ENCODE measurements around the gene ZBTB21. TPM values are rescaled to one million over a fixed set of nuclear protein-coding genes. Genes with fewer than 3 reads are reported as not detected.

The ZBTB21 gene
- total RNA-seq (2014; rRNA removed; shearing (Covaris generic)), result 7.5 and 11.8 TPM in 2 replicates

DNA sequence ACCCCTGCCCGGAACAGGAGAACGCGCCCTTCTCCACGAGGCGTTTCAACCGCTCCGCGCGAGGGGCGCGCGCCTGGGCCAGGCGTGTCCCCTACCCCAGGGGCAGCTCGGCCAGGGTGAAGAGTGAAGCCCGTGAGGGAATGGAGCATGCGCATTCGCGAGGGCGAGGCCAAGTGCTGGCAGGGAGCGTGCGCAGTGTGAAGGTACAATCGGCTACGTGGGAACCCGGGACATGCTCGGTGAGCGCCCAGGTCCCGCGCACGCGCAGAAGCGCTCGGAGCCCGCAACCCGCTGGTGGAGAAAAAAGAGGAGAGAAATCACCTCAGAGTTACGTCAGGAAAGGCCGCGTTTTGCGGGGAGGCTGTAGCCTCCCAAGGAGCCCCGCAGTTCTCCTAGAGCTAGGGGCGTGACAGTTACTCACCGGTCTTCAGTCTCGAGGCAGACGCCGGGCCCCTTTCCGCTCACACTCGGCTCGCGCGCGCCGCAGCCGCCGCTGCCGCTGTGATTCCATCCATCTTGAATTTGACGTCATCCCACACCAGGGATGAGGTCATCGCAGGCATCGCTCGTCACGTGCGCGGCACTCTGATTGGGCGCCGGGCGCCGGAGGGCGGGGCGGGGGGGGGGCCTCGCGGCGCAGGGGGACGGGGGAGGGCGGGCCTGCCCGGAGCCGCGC, at the start of gene ZBTB21:
TSS of gene ZBTB21 (minus strand) at position 530 of the 676 bp plus-strand sequence. CDS start 16,265 bp downstream, outside the sequence.
- peak; percentile 93 for DNase-seq (ENCODE audit: low spot score)

DNA sequence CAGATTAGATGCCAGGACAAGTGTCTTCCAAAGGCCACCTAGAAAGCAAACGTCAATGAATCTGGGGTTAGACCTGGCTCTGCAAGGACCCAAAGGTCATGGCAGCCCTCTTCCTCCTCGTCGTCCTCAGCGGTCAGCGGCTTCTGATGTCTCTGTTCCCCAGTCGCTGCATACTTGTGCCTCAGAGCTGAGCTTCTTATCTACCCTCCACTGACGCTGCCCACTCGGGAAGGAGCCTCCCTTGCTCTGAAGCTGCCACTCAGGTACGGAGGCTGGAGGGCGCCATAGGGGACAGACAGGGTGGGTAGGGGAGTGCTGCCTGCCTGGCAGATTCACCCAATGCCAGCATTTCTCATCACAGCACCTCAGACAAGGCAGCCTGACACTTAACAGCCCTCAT, 49.6 kb upstream of the ZBTB21 start:
- no peak for DNase-seq (ENCODE audit: low spot score)

GRCh38 chr21:42059141-42059540, 49.0 kb upstream of the ZBTB21 start:
- no peak for DNase-seq (ENCODE audit: low spot score)

- no peak for DNase-seq (ENCODE audit: low spot score)
Measured at GRCh38 chr21:42058631-42059111, 48.5 kb upstream of the ZBTB21 start.

- DNase-seq (ENCODE audit: low spot score), result no peak
Measured at GRCh38 chr21:42057851-42058437, 47.8 kb upstream of the ZBTB21 start.

DNA sequence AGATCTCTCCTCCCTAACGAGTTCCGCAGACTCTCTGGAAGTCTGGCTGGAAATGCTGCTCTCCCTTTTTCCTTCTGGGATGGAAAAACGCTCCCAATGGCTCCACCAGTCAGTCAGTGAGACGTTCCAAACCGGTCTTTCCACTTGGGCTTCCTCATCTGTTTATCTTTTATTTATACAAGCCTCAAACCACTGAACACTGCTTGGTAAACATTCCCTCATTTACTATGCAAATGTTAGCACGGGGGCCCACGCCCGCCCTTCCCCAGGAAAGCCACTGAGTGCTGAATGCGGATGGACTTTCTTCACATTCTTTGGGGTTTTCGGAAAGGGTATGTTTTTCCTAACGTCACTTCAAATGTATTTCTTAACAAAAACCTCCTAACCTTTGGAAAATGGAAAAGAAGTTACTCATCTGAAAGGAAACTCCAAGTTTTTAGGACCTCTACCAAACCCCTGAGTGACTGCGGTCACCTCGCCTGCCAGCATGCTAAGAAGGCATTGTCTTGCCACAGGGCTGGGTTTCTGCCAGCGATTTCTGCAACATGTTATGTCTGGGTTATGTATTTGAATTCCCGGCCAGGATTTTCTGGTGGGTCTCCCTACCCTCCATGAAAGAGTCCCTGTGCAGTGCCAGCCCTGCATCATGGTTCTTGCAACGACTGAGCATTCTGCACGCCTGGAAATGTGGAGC, 47.0 kb upstream of the ZBTB21 start:
- peak; percentile 93 for DNase-seq (ENCODE audit: low spot score)

- DNase-seq (ENCODE audit: low spot score), result peak; percentile 43
Measured at GRCh38 chr21:42056468-42056867, 46.3 kb upstream of the ZBTB21 start.

- no peak for DNase-seq (ENCODE audit: low spot score)
Measured at GRCh38 chr21:42055425-42055824, 45.3 kb upstream of the ZBTB21 start.

GRCh38 chr21:42051788-42052187, 41.6 kb upstream of the ZBTB21 start:
- DNase-seq (ENCODE audit: low spot score), result no peak

- DNase-seq (ENCODE audit: low spot score), result no peak
Measured at GRCh38 chr21:42049578-42050430, 39.6 kb upstream of the ZBTB21 start.

- no peak for DNase-seq (ENCODE audit: low spot score)
Measured at GRCh38 chr21:42048870-42049577, 38.9 kb upstream of the ZBTB21 start.

GRCh38 chr21:42047821-42048613, 37.9 kb upstream of the ZBTB21 start:
- DNase-seq (ENCODE audit: low spot score), result no peak

- DNase-seq (ENCODE audit: low spot score), result no peak
Measured at GRCh38 chr21:42044871-42045495, 34.8 kb upstream of the ZBTB21 start.

GRCh38 chr21:42043961-42044360, 33.8 kb upstream of the ZBTB21 start:
- DNase-seq (ENCODE audit: low spot score), result no peak

DNA sequence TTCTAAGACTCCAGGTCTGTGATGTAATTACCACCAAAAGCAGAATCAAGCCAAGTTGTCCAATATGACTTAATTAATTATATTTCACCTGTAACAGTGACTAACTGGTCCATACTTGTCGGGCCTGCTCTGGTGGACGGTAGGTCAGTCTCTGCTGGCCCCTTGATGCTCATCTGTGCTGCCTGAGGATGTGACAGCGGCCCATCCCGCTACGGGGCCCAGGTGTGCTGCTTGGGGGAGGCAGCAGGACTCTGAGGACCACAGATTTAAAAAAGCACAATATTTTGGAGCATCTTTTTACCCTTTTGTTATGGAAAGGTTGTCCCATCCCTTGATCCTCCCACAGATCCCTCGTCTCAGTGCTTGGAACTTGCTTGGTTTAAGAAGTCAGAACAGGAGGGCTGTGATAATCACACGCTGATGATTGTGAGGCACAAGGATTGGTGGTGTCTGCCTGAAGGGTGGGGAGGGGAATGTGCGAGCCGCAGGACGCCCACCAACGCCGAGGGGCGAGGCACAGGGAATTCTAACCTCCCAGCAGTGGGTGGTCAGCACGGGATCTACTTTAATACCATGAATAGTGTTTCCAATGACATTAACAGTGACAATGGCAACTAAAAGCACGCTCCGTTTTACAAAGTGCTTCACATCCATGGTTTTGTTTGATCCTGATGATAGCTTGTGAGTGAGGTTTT, 33.2 kb upstream of the ZBTB21 start:
- no peak for DNase-seq (ENCODE audit: low spot score)

DNA sequence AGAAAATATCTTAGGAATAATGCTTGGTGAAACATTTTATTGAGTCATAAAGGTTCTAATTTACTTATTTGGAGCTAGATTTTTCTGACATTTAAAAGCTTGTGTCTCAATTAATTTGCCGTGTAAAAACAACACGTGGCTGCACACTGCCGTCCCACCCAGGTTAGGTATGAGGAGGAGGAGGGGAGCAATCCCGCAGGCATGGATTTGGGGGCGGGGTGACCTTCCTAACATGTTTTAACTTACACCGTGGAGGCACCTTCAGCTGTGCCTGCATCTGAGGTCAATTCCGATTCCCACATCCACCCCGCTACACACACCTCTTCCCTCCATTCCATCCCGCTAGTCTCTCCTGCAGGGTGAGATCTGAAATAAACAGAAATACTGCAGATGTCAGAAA, 32.5 kb upstream of the ZBTB21 start:
- no peak for DNase-seq (ENCODE audit: low spot score)

- no peak for DNase-seq (ENCODE audit: low spot score)
Measured at GRCh38 chr21:42041711-42042110, 31.6 kb upstream of the ZBTB21 start.

GRCh38 chr21:42041246-42041645, 31.1 kb upstream of the ZBTB21 start:
- DNase-seq (ENCODE audit: low spot score), result no peak

Data from HT-29 (cell line).